ENCODE results near the gene RSPH3.
"Not testable (repeated sequence)": the region's sequence is repeated elsewhere in the genome, so short reads cannot be mapped to it uniquely, and the experiment has no call there.

The RSPH3 gene

DNA sequence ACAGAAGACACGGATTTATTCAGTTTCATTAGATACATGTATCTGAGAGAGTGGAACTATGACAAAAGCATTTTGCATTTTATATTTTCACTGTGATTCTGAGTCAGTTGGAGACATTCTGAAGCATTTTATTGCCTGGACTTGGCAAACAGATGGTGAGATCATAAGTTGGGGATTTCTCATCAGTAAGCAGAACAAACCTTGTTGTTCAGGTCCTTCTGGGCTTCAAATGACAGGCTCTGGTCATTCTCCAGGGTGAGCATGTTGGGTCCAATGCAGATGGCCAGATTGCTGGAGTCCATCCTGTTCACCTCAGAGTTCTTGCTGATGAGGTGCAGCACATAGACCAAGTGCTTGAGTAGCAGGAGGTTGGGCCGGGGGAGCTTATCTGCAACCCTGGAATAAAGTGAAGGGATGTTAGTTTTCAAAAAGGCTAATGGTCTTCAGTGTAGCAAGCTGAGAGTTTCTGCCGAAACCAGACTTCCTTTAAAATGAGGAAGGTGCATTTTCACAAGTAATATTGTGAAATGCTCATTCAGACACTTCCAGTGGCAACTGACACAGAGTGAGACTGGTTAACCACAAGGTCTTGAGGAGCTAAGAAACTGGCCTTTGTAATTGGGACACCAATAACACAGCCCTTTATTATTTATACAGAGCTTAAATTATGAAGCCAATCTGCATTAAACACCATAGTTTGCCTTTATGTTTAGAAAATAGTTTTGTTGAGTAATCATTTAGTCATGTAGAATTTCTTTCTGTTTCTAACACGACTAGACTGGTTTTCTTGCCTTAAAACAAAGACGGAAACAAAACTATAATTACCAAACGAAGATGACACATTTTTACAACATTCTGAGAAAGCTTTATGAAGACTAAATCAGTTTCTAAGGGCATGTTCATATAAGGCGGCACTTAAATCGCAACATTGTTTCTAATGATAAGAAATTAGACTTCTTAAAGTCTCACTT is 39.2 kb upstream of the RSPH3 start:
- H3K4me3 ChIP-seq (ENCODE audit: low read depth, low read length), result no peak overlapping the region
- no peaks in the 10 kb centered on the region for H3K4me1 ChIP-seq
- DNase-seq, result no peak
- H3K36me3 ChIP-seq, result no peaks in the 10 kb centered on the region
- no peaks in the 10 kb centered on the region for H3K9me3 ChIP-seq
- TF ChIP-seq, protein P1, sequence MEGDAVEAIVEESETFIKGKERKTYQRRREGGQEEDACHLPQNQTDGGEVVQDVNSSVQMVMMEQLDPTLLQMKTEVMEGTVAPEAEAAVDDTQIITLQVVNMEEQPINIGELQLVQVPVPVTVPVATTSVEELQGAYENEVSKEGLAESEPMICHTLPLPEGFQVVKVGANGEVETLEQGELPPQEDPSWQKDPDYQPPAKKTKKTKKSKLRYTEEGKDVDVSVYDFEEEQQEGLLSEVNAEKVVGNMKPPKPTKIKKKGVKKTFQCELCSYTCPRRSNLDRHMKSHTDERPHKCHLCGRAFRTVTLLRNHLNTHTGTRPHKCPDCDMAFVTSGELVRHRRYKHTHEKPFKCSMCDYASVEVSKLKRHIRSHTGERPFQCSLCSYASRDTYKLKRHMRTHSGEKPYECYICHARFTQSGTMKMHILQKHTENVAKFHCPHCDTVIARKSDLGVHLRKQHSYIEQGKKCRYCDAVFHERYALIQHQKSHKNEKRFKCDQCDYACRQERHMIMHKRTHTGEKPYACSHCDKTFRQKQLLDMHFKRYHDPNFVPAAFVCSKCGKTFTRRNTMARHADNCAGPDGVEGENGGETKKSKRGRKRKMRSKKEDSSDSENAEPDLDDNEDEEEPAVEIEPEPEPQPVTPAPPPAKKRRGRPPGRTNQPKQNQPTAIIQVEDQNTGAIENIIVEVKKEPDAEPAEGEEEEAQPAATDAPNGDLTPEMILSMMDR (IDR thresholded peaks at IDR 0.05; ENCODE audit: low read depth, low read length), result no peak
- H3K27me3 ChIP-seq, result peaks cover 98% of the 10 kb centered on the region

DNA sequence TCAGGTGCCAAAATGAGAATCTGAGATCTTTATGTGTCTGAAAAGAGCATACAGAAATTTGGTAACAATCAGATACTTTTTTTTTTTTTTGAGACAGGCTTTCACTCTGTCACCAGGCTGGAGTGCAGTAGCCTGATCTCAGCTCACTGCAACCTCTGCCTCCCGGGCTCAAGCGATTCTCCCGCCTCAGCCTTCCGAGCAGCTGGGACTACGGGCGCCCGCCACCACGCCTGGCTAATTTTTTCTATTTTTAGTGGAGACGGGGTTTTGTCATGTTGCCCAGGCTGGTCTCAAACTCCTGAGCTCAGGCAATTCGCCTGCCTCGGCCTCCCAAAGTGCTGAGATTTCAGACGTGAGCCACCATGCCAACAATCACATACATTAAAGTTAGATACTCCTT is 38.3 kb upstream of the RSPH3 start:
- not testable (repeated sequence) for H3K4me1 ChIP-seq; H3K9me3 ChIP-seq; DNase-seq; H3K4me3 ChIP-seq (ENCODE audit: low read depth, low read length); H3K36me3 ChIP-seq
- peaks cover 95% of the 10 kb centered on the region for H3K27me3 ChIP-seq

DNA sequence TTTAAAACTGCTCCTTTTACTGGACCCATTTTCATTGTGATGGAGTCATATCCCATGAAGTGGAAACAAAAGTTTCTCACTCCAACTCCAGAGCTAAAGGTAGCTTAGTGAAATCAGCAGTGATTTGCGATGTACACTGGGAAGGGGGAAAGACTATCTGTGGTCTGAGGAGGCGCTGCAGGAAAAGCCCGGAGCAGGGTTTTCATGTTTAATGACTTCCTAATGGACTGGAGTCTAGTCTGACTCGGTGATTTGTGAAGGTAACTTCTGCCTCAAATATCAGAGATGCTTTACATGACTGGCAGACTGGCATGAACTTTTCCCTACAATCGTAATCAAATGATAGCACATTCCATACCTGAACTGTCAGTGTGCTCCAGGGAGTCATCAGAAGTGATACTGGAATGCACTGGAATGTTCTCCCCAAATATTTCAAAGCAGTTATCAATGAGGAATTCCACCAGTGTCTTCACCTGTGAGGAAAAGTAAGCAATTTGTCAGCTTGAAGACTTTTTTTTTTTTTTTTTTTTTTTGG is 37.8 kb upstream of the RSPH3 start:
- Histone ChIP-seq H3K4me1 (no peaks in the 10 kb centered on the region), H3K36me3 (no peaks in the 10 kb centered on the region), H3K27me3 (peaks cover 95% of the 10 kb centered on the region), H3K4me3 (ENCODE audit: low read depth, low read length) (no peak overlapping the region), H3K9me3 (no peaks in the 10 kb centered on the region)
- no peak for DNase-seq
- TF ChIP-seq, protein P1 (IDR thresholded peaks at IDR 0.05; ENCODE audit: low read depth, low read length), result peak; percentile 7; the same call in 1 of the 2 replicates

DNA sequence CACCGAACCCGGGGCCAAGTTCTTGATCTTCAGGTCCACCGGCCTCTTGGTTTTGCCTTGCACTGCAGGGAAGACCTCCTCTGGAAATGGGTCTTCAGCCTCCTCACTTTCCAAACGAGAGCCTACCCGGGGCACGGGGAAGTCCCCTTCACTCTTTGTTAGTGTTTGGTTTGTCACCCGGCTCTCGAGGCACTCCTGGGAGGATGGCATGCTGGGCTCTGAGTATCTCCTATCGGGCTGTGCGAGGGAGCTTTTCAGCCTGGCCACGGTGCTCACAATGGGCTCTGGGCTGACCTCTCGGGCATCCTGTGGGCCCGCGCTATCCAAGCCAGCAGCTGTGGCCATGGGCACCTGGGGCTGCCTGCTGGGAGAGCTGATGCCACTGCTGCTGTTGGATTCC is 36.7 kb upstream of the RSPH3 start:
- Histone ChIP-seq H3K4me3 (ENCODE audit: low read depth, low read length) (no peak overlapping the region), H3K9me3 (no peaks in the 10 kb centered on the region), H3K4me1 (no peaks in the 10 kb centered on the region), H3K36me3 (no peaks in the 10 kb centered on the region), H3K27me3 (peaks cover 94% of the 10 kb centered on the region)
- no peak for DNase-seq
- TF ChIP-seq, protein P1 (IDR thresholded peaks at IDR 0.05; ENCODE audit: low read depth, low read length), result no peak

DNA sequence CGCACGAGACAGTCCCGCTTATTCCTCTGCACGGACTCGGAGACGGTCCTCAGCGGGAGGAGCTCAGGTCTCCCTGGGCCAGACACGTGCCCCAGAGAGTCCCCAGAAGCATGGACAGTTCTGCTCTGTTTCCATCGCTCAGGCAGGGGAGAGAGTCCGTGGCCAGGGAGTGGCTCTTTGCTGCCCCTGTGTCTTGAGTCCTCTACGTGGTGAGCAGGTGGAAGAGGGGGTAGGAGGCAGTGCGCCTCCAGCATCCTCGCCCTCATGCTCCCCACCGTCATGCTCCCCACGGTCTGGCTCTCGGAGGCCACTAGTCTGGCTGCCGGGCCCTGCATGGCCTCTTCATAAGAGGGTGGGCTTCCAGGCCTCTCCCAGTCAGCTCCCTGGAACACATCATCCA is 35.9 kb upstream of the RSPH3 start:
- TF ChIP-seq, protein P1 (IDR thresholded peaks at IDR 0.05; ENCODE audit: low read depth, low read length), result no peak
- peaks cover 86% of the 10 kb centered on the region for H3K27me3 ChIP-seq
- H3K9me3 ChIP-seq, result no peaks in the 10 kb centered on the region
- H3K4me3 ChIP-seq (ENCODE audit: low read depth, low read length), result no peak overlapping the region
- no peaks in the 10 kb centered on the region for H3K4me1 ChIP-seq
- no peaks in the 10 kb centered on the region for H3K36me3 ChIP-seq
- DNase-seq, result no peak

DNA sequence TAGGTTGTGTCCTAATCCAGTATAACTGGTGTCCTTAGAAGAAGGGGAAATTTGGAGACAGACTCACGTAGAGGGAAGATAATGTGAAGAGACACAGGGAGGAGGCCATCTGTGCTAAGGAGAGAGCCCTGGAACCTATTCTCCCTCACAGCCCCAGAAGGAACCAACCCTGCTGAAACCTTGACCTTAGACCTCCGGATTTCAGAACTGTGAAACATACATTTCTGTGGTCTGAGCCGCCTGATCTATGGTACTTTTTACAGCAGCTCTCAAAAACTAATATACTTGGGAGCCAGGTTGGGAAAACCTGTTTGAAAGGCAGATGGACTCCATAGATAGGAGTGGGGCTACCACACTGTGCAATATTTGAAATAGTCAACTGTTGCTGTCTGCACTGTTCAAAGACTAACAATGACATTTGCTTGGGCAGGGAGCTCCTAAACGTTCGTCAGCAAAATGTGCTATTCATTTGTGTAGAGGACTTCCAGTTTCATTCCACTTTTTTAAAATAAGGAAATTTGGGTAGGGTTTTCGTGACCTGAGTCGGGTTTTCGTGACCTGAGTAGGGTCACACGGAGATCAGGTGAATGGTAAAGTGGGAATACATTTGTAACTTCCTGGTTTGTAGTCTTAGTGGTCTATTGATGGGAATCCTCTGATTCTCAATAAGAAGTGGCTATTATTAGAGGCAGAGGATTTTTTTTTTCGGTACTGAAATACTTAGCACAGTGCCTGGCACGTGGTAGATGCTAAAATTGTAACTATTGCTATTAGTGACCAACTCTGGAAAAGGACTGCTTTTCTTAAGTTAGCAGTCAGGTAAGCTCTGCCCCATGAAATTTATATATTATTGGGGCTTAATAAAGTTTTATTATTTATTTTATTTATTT is 33.4 kb upstream of the RSPH3 start:
- TF ChIP-seq, protein P1 (IDR thresholded peaks at IDR 0.05; ENCODE audit: low read depth, low read length), result no peak
- H3K36me3 ChIP-seq, result no peaks in the 10 kb centered on the region
- no peak for DNase-seq
- H3K4me1 ChIP-seq, result no peaks in the 10 kb centered on the region
- no peak overlapping the region for H3K4me3 ChIP-seq (ENCODE audit: low read depth, low read length)
- no peaks in the 10 kb centered on the region for H3K9me3 ChIP-seq
- peaks cover 61% of the 10 kb centered on the region for H3K27me3 ChIP-seq
